H9 (cell line): ENCODE results near the gene DALRD3. TPM values are rescaled to one million over a fixed set of nuclear protein-coding genes. Genes with fewer than 3 reads are reported as not detected.

ENCODE experiments used
- DNase-seq: peaks from one replicate; pipeline ENCODE4 v3.0.0-alpha.2; 2017
- H2AFZ ChIP-seq: one replicate; pipeline ENCODE4 v1.6.1; 2013; ENCODE audit warnings: mild to moderate bottlenecking, low read length, control low read depth, moderate library complexity
- H2AK5ac ChIP-seq: 2 replicates; pipeline ENCODE4 v1.6.1; 2013; ENCODE audit warnings: low read length, control low read depth, mixed read lengths; ENCODE audit not compliant: insufficient read length
- H2BK120ac ChIP-seq: one replicate; pipeline ENCODE4 v1.6.1; 2013; ENCODE audit warnings: low read depth, mild to moderate bottlenecking, low read length, control low read depth, inconsistent platforms; ENCODE audit not compliant: poor library complexity, severe bottlenecking
- H2BK12ac ChIP-seq: 2 replicates; pipeline ENCODE4 v1.6.1; 2013; ENCODE audit warnings: low read length, control low read depth, mixed read lengths, low read depth; ENCODE audit not compliant: insufficient read length
- H2BK15ac ChIP-seq: 2 replicates; pipeline ENCODE4 v1.6.1; 2013; ENCODE audit warnings: low read depth, low read length, control low read depth
- H2BK20ac ChIP-seq: one replicate; pipeline ENCODE4 v1.6.1; 2013; ENCODE audit warnings: low read depth, mild to moderate bottlenecking, low read length, control low read depth, inconsistent platforms; ENCODE audit not compliant: poor library complexity, severe bottlenecking
- H2BK5ac ChIP-seq: 2 replicates; pipeline ENCODE4 v1.6.1; 2013; ENCODE audit warnings: low read length, control low read depth, mixed read lengths; ENCODE audit not compliant: insufficient read length
- H3K14ac ChIP-seq: 2 replicates; pipeline ENCODE4 v1.6.1; 2013; ENCODE audit warnings: low read length, control low read depth; ENCODE audit not compliant: insufficient read depth
- H3K18ac ChIP-seq: 2 replicates; pipeline ENCODE4 v1.6.1; 2013; ENCODE audit warnings: low read depth, mild to moderate bottlenecking, mixed read lengths, low read length, control low read depth; ENCODE audit not compliant: insufficient read length
- H3K23ac ChIP-seq: 2 replicates; pipeline ENCODE4 v1.6.1; 2013; ENCODE audit warnings: low read length, control low read depth, mixed read lengths, low read depth; ENCODE audit not compliant: insufficient read length
- H3K23me2 ChIP-seq: 2 replicates; pipeline ENCODE4 v1.6.1; 2013; ENCODE audit warnings: low read depth, mild to moderate bottlenecking, mixed read lengths, low read length, control low read depth; ENCODE audit not compliant: insufficient read length, poor library complexity, severe bottlenecking
- H3K27ac ChIP-seq: 2 replicates; pipeline ENCODE4 v1.5.1; 2013; ENCODE audit warnings: low read length, control low read depth, mixed read lengths, low read depth; ENCODE audit not compliant: insufficient read length
- H3K27me3 ChIP-seq: 2 replicates; pipeline ENCODE4 v1.6.1; 2013; ENCODE audit warnings: low read length, control low read depth, inconsistent platforms; ENCODE audit not compliant: insufficient read depth
- H3K4ac ChIP-seq: 2 replicates; pipeline ENCODE4 v1.6.1; 2013; ENCODE audit warnings: low read depth, mild to moderate bottlenecking, control low read depth, inconsistent platforms, low read length, moderate library complexity
- H3K4me1 ChIP-seq: 2 replicates; pipeline ENCODE4 v1.6.1; 2013; ENCODE audit warnings: low read length, control low read depth, inconsistent platforms; ENCODE audit not compliant: insufficient read depth
- H3K4me2 ChIP-seq: 2 replicates; pipeline ENCODE4 v1.6.1; 2013; ENCODE audit warnings: low read length, control low read depth, mixed read lengths; ENCODE audit not compliant: insufficient read length, insufficient read depth
- H3K56ac ChIP-seq: 2 replicates; pipeline ENCODE4 v1.6.1; 2013; ENCODE audit warnings: low read depth, mild to moderate bottlenecking, mixed read lengths, low read length, control low read depth; ENCODE audit not compliant: insufficient read length
- H3K79me1 ChIP-seq: 2 replicates; pipeline ENCODE4 v1.6.1; 2013; ENCODE audit warnings: low read depth, mild to moderate bottlenecking, moderate library complexity, low read length, control low read depth, inconsistent platforms; ENCODE audit not compliant: insufficient read depth, poor library complexity, severe bottlenecking
- H3K79me2 ChIP-seq: 2 replicates; pipeline ENCODE4 v1.6.1; 2013; ENCODE audit warnings: low read length, control low read depth, inconsistent platforms; ENCODE audit not compliant: insufficient read depth
- H3K9ac ChIP-seq: 2 replicates; pipeline ENCODE4 v1.6.1; 2013; ENCODE audit warnings: low read length, control low read depth, mixed read lengths; ENCODE audit not compliant: insufficient read length; ENCODE audit errors: extremely low read depth
- H3K9me3 ChIP-seq: one replicate; pipeline ENCODE4 v1.6.1; 2013; ENCODE audit warnings: low read depth, low read length, inconsistent platforms; ENCODE audit not compliant: control insufficient read depth
- H3T11ph ChIP-seq: one replicate; pipeline ENCODE4 v1.6.1; 2013; ENCODE audit warnings: mild to moderate bottlenecking, low read length, control low read depth, inconsistent platforms
- H4K20me1 ChIP-seq: one replicate; pipeline ENCODE4 v1.6.1; 2013; ENCODE audit not compliant: control insufficient read depth, insufficient read length, insufficient read depth
- H4K5ac ChIP-seq: 2 replicates; pipeline ENCODE4 v1.6.1; 2013; ENCODE audit warnings: low read depth, mild to moderate bottlenecking, mixed read lengths, low read length, control low read depth; ENCODE audit not compliant: insufficient read length
- H4K8ac ChIP-seq: replicated peaks from 2 replicates; pipeline ENCODE4 v1.6.1; 2013; ENCODE audit warnings: low read length, control low read depth, mixed read lengths, low read depth; ENCODE audit not compliant: insufficient read length
- H4K91ac ChIP-seq: 2 replicates; pipeline ENCODE4 v1.6.1; 2013; ENCODE audit warnings: low read depth, mild to moderate bottlenecking, moderate library complexity, mixed read lengths, low read length, control low read depth; ENCODE audit not compliant: insufficient read length
- H3K27ac Mint-ChIP-seq, 3 experiments: 2 replicates in 2 of 3; 3 replicates in 1 of 3; pipeline ENCODE4 v1.8.0; 2020 to 2021; ENCODE audit warnings: mixed read lengths in 3 of 3, mild to moderate bottlenecking in 1 of 3, moderate library complexity in 1 of 3
- H3K27me3 Mint-ChIP-seq: 2 replicates; pipeline ENCODE4 v1.8.0; 2021; ENCODE audit warnings: low read depth, mild to moderate bottlenecking, moderate library complexity, mixed read lengths
- H3K36me3 Mint-ChIP-seq, 3 experiments: 2 replicates in 2 of 3; 3 replicates in 1 of 3; pipeline ENCODE4 v1.8.0; 2020 to 2021; ENCODE audit warnings: low read depth in 3 of 3, mixed read lengths in 3 of 3; ENCODE audit not compliant: insufficient read depth in 1 of 3
- H3K4me1 Mint-ChIP-seq, 2 experiments: 2 replicates each; pipeline ENCODE4 v1.8.0; 2020; ENCODE audit warnings: mixed read lengths in 2 of 2
- H3K4me3 Mint-ChIP-seq, 2 experiments: 2 replicates in 1 of 2; 3 replicates in 1 of 2; pipeline ENCODE4 v1.8.0; 2020 to 2021; ENCODE audit warnings: mild to moderate bottlenecking in 2 of 2, mixed read lengths in 2 of 2, moderate library complexity in 1 of 2
- H3K9me3 Mint-ChIP-seq, 2 experiments: 2 replicates in 1 of 2; 3 replicates in 1 of 2; pipeline ENCODE4 v1.8.0; 2020; ENCODE audit warnings: mild to moderate bottlenecking in 2 of 2, mixed read lengths in 2 of 2, moderate library complexity in 1 of 2
- WGBS: extraction: QIAGEN DNeasy Blood & Tissue Kit; methylation state at CpG from one replicate; pipeline ENCODE4 v1.1.7; 2013; ENCODE audit warnings: missing lambda C conversion rate, low lambda C conversion rate, mixed read lengths; ENCODE audit not compliant: insufficient read length; ENCODE audit errors: extremely low coverage; 5-methylcytosine and 5-hydroxymethylcytosine counted together
- total RNA-seq: library from RNA; stranded (reverse); gene quantifications from 2 replicates; pipeline ENCODE4 v1.2.1, GENCODE V29; 2021
- TF ChIP-seq, protein P1 (sequence below): fragments of 200-600 bp; sonication (generic); conservative IDR thresholded peaks from 3 replicates; pipeline ENCODE4 v1.8.0; 2021; ENCODE audit warnings: antibody characterized with exemption, mild to moderate bottlenecking

Gene DALRD3
- total RNA-seq, 1 experiment from 2014 or later, result 32.3 TPM

DNA sequence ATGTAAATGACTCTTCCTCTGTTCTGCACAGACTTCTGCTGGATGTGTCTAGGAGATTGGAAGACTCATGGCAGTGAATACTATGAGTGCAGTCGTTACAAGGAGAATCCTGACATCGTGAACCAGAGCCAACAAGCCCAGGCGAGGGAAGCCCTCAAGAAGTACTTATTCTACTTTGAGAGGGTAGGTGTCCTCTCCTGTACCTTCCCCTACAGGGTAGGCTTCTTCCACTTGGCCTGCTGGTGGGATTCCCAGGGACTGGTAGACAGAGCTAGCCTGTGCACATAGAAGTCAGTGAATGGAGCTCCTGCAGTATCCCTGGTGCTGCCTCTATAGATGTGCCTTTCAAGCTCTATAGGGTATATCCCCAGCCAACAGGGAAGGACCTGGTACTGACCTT lies 38.9 kb downstream of the DALRD3 start:
- Histone ChIP-seq H3K79me2 (no peaks in the 10 kb centered on the region), H4K20me1 (no peaks in the 10 kb centered on the region), H3T11ph (no peak overlapping the region), H3K56ac (no peak overlapping the region), H3K79me1 (no peaks in the 10 kb centered on the region), H3K27me3 (no peaks in the 10 kb centered on the region), H3K14ac (no peak overlapping the region), H2AK5ac (no peak overlapping the region), H2BK5ac (no peak overlapping the region), H3K27ac (no peak overlapping the region), H3K18ac (no peak overlapping the region), H2AFZ (no peak overlapping the region), H4K5ac (no peak overlapping the region), H3K23ac (no peak overlapping the region), H3K4ac (no peak overlapping the region), H3K9ac (no peak overlapping the region), H2BK120ac (no peak overlapping the region), H4K91ac (no peak overlapping the region), H4K8ac (no peak overlapping the region), H3K23me2 (no peaks in the 10 kb centered on the region), H2BK20ac (no peak overlapping the region), H3K9me3 (no peaks in the 10 kb centered on the region), H2BK15ac (no peak overlapping the region), H3K4me1 (no peaks in the 10 kb centered on the region), H2BK12ac (no peak overlapping the region), H3K4me2 (no peak overlapping the region)
- no peaks in the 10 kb centered on the region for H3K4me1 Mint-ChIP-seq
- no CpG with 5 or more reads among the region's 3 CpGs for WGBS
- H3K27me3 Mint-ChIP-seq, result no peaks in the 10 kb centered on the region
- TF ChIP-seq, protein P1, sequence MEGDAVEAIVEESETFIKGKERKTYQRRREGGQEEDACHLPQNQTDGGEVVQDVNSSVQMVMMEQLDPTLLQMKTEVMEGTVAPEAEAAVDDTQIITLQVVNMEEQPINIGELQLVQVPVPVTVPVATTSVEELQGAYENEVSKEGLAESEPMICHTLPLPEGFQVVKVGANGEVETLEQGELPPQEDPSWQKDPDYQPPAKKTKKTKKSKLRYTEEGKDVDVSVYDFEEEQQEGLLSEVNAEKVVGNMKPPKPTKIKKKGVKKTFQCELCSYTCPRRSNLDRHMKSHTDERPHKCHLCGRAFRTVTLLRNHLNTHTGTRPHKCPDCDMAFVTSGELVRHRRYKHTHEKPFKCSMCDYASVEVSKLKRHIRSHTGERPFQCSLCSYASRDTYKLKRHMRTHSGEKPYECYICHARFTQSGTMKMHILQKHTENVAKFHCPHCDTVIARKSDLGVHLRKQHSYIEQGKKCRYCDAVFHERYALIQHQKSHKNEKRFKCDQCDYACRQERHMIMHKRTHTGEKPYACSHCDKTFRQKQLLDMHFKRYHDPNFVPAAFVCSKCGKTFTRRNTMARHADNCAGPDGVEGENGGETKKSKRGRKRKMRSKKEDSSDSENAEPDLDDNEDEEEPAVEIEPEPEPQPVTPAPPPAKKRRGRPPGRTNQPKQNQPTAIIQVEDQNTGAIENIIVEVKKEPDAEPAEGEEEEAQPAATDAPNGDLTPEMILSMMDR, result no peak
- H3K4me3 Mint-ChIP-seq, result no peak overlapping the region
- no peak for DNase-seq
- peaks cover 43 to 85% (median 74%) of the 10 kb centered on the region in 3 experiments for H3K36me3 Mint-ChIP-seq
- no peak overlapping the region; a peak in 1 of 7 replicates for H3K27ac Mint-ChIP-seq
- H3K9me3 Mint-ChIP-seq, result no peaks in the 10 kb centered on the region
